HEK293 (cell line): Measurements from ENCODE around the gene AP3D1.

ENCODE experiments used
- CTCF ChIA-PET: fragments of 350-600 bp; formaldehyde crosslinking; extraction: SDS; loops from one replicate; lab custom pipeline; 2021; ENCODE audit warnings: antibody characterized with exemption; lab: Yijun Ruan, JAX
- POLR2A ChIA-PET: fragments of 300-600 bp; formaldehyde crosslinking; extraction: SDS; loops from one replicate; lab custom pipeline; 2020; ENCODE audit warnings: antibody characterized with exemption, inconsistent platforms; lab: Yijun Ruan, JAX
- H3K27ac ChIP-seq: fragments of 200-500 bp; sonication (Bioruptor generic); 2 replicates; pipeline ENCODE4 v1.5.1; 2014; ENCODE audit warnings: low read depth, low read length, control low read depth, inconsistent platforms; ENCODE audit errors: extremely low read depth
- H3K36me3 ChIP-seq, 2 experiments: fragments of 200-500 bp in 1 of 2; sonication (Bioruptor generic) in 1 of 2; 1 replicate in 1 of 2; 2 replicates in 1 of 2; pipeline ENCODE4 v1.5.1; 2014 to 2017; ENCODE audit warnings: inconsistent platforms in 2 of 2, low read length in 2 of 2; ENCODE audit not compliant: control insufficient read depth in 2 of 2, insufficient read depth in 1 of 2
- H3K4me1 ChIP-seq: fragments of 200-500 bp; sonication (Bioruptor generic); 2 replicates; pipeline ENCODE4 v1.5.1; 2014; ENCODE audit warnings: mild to moderate bottlenecking, low read length, inconsistent platforms; ENCODE audit not compliant: control insufficient read depth, insufficient read depth
- H3K4me3 ChIP-seq: 2 replicates; pipeline ENCODE4 v1.5.1; 2011; ENCODE audit warnings: low read depth, mild to moderate bottlenecking, control low read depth, low read length, moderate library complexity
- H3K9me3 ChIP-seq: fragments of 200-500 bp; sonication (Bioruptor generic); 2 replicates; pipeline ENCODE4 v1.5.1; 2014; ENCODE audit warnings: low read depth, low read length, inconsistent platforms; ENCODE audit not compliant: control insufficient read depth, insufficient read depth
- GLI2 ChIP-seq: fragments of 450-650 bp; formaldehyde crosslinking; IDR thresholded peaks from 2 replicates; pipeline ENCODE4; 2017; ENCODE audit warnings: missing biosample characterization, missing genetic modification characterization, low read depth, borderline replicate concordance
- HIC1 ChIP-seq: fragments of 450-650 bp; formaldehyde crosslinking; IDR thresholded peaks from 2 replicates; pipeline ENCODE4 v1.5.1; 2016; ENCODE audit warnings: missing biosample characterization, missing genetic modification characterization
- KLF1 ChIP-seq: fragments of 450-650 bp; formaldehyde crosslinking; IDR thresholded peaks from 2 replicates; pipeline ENCODE4 v1.5.1; 2016; ENCODE audit warnings: missing biosample characterization, missing genetic modification characterization
- KLF17 ChIP-seq: fragments of 450-650 bp; formaldehyde crosslinking; IDR thresholded peaks from 2 replicates; pipeline ENCODE4 v1.5.1; 2016; ENCODE audit warnings: missing biosample characterization, missing genetic modification characterization
- PBX3 ChIP-seq: sonication (generic); formaldehyde crosslinking; IDR thresholded peaks from 2 replicates; pipeline ENCODE4 v1.8.1; 2022; ENCODE audit warnings: mild to moderate bottlenecking, moderate library complexity, missing genetic modification reagents
- ZFP37 ChIP-seq: fragments of 450-650 bp; formaldehyde crosslinking; IDR thresholded peaks from 2 replicates; pipeline ENCODE4 v1.5.1; 2016; ENCODE audit warnings: missing biosample characterization, missing genetic modification characterization
- ZNF202 ChIP-seq: fragments of 450-650 bp; formaldehyde crosslinking; IDR thresholded peaks from 2 replicates; pipeline ENCODE4 v1.5.1; 2016; ENCODE audit warnings: missing biosample characterization, missing genetic modification characterization, borderline replicate concordance
- ZNF48 ChIP-seq: fragments of 450-650 bp; formaldehyde crosslinking; IDR thresholded peaks from 2 replicates; pipeline ENCODE4 v1.5.1; 2016; ENCODE audit warnings: missing biosample characterization, missing genetic modification characterization
- ZNF600 ChIP-seq: fragments of 450-650 bp; formaldehyde crosslinking; IDR thresholded peaks from 2 replicates; pipeline ENCODE4 v1.5.1; 2016; ENCODE audit warnings: missing biosample characterization, missing genetic modification characterization
- ZNF791 ChIP-seq: fragments of 450-650 bp; formaldehyde crosslinking; IDR thresholded peaks from 2 replicates; pipeline ENCODE4 v1.5.1; 2016; ENCODE audit warnings: missing biosample characterization, missing genetic modification characterization

Gene AP3D1

GRCh38 chr19:2113439-2114211 lies 37.7 kb downstream of the AP3D1 start:
- H3K4me3 ChIP-seq: no peak overlapping the region
- no peaks in the 10 kb centered on the region for H3K4me1 ChIP-seq
- ChIA-PET POLR2A (no interaction called here), CTCF (interaction anchor here (0.6 kb wide), 1 partner anchor 83 kb away, joined by 3 read pairs; no protein-coding TSS in a partner anchor)
- H3K27ac ChIP-seq: no peak overlapping the region
- TF ChIP-seq ZNF600 (tag by site-specific recombination): peak; percentile 47; the same call in 1 of the 2 replicates
- no peak for TF ChIP-seq ZNF202
- peak; percentile 82 for TF ChIP-seq KLF17
- peak; percentile 67 for TF ChIP-seq KLF1 (tag by site-specific recombination)
- TF ChIP-seq, all 188 proteins: peak for 3
- Histone ChIP-seq H3K36me3 (peaks cover 6 to 99% of the 10 kb centered on the region in 2 experiments; a peak in 2 of 3 replicates), H3K9me3 (no peaks in the 10 kb centered on the region)

- H3K4me1 ChIP-seq: no peaks in the 10 kb centered on the region
- H3K27ac ChIP-seq: no peak overlapping the region
- no peaks in the 10 kb centered on the region for H3K9me3 ChIP-seq
- CTCF ChIA-PET: no interaction called here
- H3K4me3 ChIP-seq: no peak overlapping the region
- peaks cover under 1 to 99% of the 10 kb centered on the region in 2 experiments; a peak in 2 of 3 replicates for H3K36me3 ChIP-seq
- POLR2A ChIA-PET: no interaction called here
- peak; percentile 33; the same call in 1 of the 2 replicates for TF ChIP-seq HIC1 (tag by site-specific recombination)
- TF ChIP-seq ZNF48 (tag by site-specific recombination): no peak
- TF ChIP-seq, all 188 proteins: peak for 1
These were observed 38.6 kb downstream of the AP3D1 start for GRCh38 chr19:2112516-2113320.

GRCh38 chr19:2111886-2112285 lies 39.5 kb downstream of the AP3D1 start:
- CTCF ChIA-PET: no interaction called here
- Histone ChIP-seq H3K36me3 (peaks cover 3 to 99% of the 10 kb centered on the region in 2 experiments; a peak in 2 of 3 replicates), H3K4me1 (no peaks in the 10 kb centered on the region), H3K9me3 (no peaks in the 10 kb centered on the region), H3K27ac (no peak overlapping the region)
- POLR2A ChIA-PET: no interaction called here
- TF ChIP-seq GLI2 (tag by site-specific recombination) (no peak), ZNF600 (tag by site-specific recombination) (peak; percentile 10; the same call in 1 of the 2 replicates)
- TF ChIP-seq, all 188 proteins: peak for 1
- H3K4me3 ChIP-seq: no peak overlapping the region

GRCh38 chr19:2111425-2111824 lies 39.9 kb downstream of the AP3D1 start:
- CTCF ChIA-PET: no interaction called here
- no peak overlapping the region for H3K4me3 ChIP-seq
- TF ChIP-seq ZFP37 (no peak), PBX3 (no peak), ZNF791 (no peak)
- TF ChIP-seq, all 188 proteins: peak for 0
- Histone ChIP-seq H3K9me3 (no peaks in the 10 kb centered on the region), H3K4me1 (no peaks in the 10 kb centered on the region), H3K36me3 (peaks cover 8 to 99% of the 10 kb centered on the region in 2 experiments), H3K27ac (no peak overlapping the region)
- POLR2A ChIA-PET: interaction anchor here (0.7 kb wide), 1 partner anchor 105 kb away, joined by 3 read pairs; no protein-coding TSS in a partner anchor
